ENCODE results near the gene CD72. TPM values are rescaled to one million over a fixed set of nuclear protein-coding genes. Genes with fewer than 3 reads are reported as not detected.
"Not testable (repeated sequence)": the region's sequence is repeated elsewhere in the genome, so short reads cannot be mapped to it uniquely, and the experiment has no call there.

The CD72 gene
- polyA plus RNA-seq, 5 donors: 2.5 to 3.9 (median 3.4) TPM

DNA sequence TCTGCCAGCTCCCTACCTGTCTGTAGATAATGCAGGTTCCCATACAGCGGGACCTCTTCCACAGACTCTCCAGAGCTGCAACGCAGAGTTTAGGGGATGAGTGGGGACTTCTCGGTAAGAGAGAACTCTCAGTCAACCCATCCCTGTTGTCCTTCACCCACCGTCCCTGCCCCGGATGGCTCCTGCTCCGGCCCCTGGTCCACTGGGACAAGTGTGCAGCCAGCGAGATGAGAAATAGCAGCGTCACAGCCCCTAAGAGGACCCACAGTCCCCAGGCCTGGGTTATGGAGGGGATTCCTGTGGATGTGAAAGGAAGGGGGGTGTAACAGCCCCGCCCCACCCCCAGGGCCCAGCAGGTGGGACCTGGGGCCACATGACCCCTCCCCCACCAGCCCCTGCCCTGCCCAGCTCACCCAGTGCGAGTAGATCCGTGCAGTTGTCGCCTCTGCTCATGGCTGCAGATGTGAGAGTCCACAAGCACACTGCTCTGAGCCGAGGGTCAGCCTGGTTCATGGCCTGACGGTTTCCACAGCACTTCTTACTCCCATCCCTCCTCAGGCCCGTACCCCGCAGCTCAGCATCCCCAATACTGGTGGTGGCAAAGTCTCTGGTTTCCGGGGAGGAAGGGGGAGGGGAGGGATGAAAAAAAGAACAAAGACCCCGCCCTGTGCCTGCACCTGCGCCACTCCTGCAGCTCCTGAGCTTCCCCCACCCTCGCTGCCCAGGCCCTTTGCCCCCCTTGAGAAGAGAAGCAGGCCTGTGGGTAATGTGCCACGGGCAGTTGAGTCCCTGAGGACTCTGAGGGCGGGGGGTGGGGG, 32.3 kb upstream of the CD72 start, which contains the start of gene SIT1:
SIT1 (minus strand) TSS at position 591 of the 818 bp plus-strand sequence; CDS start at position 513, 78 bp downstream.
- no peak for DNase-seq

DNA sequence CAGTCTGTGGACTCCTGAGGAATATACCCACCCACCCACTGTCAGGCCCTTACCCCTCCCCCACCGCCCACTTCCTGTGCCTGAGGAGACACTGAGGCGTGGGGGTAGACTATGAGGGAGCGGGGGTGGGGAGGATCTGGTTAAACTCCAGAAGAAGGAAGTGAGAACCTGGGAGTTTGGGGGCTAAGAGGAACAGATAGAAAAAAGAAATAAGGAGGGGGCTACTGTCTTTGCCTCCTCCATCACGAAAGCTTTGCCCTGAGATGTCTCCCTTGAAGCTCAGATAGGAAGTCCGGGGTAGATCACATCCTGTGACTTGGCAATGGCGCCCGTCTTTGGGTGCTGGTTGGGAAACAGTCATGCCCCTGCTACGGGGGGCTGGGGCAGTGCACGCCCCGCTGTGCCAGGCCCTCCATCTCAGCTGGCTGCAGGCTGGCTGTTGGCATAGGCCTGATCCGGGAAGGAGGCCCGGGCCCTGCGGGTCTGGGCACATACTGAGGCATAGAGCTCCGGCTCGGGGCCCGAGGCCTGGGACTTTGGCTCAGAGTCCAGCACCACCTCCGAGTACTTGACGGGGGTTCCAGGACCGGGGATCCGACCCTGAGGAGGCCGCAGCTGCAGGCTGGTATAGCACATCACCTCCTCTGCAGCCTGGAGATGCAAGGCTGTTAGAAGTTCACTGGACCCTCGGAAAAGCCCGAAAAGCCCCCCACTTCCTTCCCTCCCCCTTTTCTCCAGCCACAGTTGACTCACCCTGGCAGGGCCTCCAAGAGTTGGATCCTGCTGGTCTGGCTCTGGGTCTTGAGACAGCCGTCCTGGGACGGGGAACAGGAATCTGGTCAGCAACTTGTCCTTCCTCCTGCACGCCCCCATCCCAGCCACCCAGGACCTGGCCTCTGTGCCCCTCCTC, 31.5 kb upstream of the CD72 start:
- DNase-seq: no peak

DNA sequence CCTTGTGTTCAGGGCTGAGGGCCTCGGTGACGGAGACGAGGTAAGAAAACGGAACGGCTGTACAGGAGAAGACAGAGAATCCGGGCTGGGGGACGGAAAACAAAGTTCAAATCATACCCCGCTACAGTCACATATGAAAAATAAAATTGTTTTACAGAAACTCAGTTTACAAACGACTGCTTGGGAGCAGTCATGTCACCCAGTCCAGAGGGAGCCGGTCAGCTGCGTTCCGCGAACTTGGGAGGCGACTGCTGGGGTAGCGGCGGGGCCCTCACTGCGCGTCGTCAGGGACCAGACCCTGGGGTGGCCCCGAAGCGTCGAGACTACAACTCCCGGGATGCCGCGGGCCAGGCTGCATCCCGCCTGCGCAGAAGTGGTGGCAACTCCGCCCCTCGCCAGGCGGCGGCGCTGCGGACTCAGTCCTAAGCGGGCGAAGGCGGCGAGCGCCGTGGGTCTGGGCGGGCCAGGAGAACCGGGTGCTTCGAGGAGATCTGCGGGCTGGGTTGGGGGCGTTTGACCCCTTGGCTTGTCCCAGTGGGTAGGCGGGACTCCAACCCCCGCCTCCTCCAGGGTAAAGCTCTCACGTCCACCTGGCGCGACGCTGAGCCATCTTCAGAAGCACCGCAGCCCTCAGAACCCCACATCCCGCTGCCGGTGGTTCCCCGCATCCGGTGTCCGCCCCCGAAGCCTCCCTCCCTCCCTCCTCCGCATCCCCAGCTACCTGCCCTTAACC, 28.5 kb upstream of the CD72 start:
- DNase-seq: peak; percentile 95 to 96

DNA sequence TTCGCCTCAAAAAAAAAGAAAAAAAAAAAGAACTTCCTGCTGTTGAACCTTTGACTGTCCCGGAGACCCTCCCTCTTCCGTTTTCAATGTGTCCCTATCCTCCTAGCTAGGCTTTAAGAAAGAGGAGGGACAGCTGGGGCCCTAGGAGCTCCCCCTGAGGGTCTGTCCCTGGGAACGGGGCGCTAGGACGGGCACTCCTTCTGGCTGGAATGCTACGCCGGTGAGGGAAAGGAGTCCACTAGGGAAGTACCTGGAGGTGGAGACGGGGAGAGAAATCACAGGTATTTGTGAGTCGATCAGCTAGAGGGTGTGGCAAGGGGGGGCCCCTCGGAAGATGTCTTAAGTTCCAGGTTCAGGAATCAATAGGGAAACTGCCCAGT, 27.9 kb upstream of the CD72 start:
- no peak for DNase-seq

DNA sequence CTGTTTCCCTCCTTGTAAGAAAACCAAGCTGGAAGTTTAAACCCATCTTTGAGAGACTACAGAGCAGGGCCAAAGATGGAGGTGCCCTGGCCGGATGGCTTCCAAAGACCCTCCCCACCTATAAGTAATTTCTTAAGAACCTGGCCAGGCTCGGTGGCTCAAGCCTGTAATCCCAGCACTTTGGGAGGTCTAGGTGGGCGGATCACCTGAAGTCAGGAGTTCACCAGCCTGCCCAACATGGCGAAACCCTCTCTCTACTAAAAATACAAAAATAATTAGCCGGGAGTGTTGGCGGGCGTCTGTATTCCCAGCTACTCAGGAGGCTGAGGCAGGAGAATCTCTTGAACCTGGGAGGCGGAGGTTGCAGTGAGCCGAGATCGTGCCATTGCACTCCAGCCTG, 27.5 kb upstream of the CD72 start:
- not testable (repeated sequence) for DNase-seq

DNA sequence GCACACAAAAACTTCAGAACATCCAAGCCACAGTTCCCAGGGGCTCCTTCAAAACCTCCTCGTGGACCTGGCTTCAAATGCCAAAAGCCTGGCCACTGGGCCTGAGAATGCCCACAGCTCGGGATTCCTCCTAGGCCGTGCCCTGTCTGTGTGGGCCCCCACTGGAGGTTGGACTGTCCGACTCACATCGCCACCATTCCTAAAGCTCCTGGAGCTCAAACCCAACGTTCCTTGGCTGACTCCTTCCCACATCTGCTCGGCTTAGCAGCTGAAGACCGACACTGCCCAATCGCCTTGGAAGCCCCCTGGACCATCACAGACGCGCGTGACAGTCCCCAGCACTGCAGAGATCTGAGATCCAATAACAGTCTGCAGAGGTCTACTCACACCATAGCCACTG, 24.8 kb upstream of the CD72 start:
- DNase-seq: no peak

DNA sequence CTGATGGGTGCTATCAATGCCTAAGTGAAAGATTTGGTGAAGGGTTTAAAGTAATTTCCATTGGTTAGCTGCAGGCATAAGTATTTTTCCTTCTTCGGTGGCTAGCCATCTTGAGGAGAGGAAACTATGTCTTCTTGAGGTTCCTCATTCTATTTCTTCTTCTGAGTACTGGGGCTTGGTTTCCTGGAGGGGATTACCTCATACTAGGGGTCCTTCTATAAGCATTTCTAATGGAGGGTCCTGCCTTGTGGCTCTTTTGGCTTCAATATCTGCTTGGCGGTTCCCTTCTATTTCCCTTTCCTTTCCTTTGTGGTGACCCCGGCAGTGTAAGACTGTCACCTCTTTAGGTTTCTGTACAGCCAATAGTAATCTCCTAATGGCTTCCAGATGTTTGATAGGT, 23.3 kb upstream of the CD72 start:
- not testable (repeated sequence) for DNase-seq

DNA sequence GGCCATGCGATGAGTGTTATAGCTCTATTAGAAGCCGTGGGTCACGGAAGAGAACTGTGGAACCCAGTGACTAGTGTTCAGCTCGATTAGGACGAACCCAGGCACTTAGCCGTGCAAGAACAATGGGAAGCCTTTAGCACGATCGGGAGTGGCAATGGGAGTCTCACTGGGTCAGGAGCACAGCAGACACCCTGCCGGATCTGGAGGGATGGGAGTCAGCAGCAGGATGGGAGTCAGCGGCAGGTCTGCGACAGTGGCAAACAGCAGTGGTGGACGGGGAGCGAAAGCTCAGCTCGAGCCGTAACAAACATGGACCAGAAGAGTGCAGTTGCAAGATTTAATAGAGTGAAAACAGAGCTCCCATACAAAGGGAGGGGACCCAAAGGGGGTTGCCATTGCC, 22.2 kb upstream of the CD72 start:
- not testable (repeated sequence) for DNase-seq

DNA sequence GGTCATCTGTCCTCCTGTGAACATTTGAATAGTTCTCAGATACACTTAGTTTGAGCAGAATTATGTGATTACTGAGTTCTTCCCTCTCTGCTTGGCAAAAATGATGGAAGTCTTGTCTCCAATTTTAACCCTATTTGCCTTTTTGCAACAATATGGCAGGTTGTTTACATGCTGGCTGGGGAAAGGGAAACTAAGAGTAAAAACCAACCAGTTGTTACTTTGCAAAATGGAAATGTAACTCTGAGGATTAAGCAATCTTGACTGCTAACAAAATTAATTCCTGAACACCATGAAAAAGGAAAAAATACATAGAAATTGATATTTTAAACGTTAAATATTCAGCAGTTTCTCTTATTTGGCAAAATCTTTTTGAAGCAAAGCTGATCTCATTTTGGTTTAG, 21.4 kb upstream of the CD72 start:
- no peak for DNase-seq

DNA sequence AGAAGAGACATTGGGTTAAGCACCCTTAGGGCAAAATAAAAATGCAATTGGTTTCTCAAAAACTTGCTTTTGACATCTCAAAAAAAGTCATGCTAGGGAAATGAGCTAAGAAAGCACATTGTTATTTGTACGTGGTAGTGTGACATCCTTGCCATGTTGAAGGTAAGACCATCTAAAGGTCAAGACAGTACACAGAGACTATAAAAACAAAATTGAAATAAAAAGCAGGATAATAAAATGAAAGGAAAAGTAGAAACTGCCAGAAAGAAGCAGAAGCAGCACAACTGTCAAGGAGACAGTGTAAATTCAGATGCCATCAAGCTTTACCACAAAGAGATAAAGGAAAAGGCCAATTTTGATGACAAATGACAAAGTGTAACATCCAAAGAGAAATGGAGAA, 21.0 kb upstream of the CD72 start:
- not testable (repeated sequence) for DNase-seq

DNA sequence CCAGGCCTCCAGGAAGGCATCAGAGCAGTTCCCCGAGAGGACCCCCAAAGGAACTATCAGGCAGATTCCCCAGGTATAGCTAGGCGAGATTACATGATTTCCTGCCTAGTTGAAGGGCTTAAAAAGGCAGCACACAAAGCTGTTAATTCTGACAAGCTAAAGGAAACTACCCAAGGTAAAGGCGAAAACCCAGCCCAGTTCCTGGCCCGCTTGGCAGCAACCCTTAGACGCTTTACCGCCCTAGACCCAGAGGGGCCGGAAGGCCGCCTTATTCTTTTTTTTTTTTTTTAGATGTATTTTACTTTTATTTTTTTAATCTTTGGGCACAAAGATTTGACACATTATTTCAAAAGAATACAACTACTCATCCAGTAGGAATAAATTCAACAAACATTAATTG, 20.5 kb upstream of the CD72 start:
- not testable (repeated sequence) for DNase-seq

DNA sequence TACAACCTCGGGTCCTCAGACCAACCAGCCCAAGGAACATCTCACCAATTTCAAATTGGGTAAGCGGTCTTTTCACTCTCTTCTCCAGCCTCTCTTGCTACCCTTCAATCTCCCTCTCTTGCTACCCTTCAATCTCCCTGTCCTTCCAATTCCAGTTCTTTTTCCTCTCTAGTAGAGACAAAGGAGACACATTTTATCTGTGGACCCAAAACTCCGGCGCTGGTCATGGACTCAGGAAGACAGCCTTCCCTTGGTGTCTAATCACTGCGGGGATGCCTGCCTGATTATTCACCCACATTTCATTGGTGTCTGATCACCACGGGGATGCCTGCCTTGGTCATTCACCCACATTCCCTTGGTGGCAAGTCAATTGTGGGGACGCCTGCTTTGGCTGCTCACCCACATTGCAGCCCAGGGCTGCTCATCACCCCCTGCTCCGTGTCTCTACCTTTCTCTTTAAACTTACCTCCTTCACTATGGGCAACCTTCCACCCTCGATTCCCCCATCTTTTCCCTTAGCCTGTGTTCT, 19.3 kb upstream of the CD72 start:
- DNase-seq: not testable (repeated sequence)

DNA sequence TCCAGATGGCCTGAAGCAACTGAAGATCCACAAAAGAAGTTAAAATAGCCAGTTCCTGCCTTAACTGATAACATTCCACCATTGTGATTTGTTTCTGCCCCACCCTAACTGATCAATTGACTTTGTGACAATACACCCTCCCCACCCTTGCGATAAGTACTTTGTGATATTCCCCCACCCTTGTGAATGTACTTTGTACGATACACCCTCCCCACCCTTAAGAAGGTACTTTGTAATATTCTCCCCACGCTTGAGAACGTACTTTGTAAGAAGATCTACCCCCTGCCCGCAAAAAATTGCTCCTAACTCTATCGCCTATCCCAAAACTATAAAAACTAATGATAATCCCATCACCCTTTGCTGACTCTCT, 18.6 kb upstream of the CD72 start:
- not testable (repeated sequence) for DNase-seq

DNA sequence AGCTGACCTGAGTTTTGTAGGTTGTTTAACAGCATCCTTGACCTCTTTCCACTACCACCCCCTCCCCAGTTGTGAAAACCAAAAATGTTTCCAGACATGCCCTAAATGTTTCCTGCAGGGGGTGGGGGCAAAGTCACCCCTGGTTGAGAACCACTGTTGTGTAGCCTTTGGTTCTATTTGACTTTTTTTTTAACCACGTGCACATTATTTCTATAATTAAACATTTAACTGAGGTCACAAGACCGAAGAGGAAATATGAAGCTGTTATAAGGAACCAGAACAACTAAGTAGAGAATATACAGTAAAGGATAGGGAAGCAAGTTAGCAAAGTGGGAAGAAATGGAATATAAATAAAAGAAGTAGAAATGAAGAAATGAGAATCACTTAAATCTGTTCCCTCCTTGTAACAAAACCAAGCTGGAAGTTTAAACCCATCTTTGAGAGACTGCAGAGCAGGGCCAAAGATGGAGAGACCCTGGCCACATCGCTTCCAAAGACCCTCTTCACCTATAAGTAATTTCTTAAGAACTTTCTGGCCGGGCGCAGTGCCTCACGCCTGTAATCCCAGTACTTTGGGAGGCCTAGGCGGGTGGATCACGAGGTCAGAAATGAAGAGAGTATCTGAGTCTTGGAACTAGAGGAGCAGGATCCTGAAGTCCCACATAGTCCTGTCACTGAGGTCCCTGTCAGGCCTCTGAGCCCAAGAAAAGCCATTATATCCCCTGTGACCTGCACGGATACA, 18.1 kb upstream of the CD72 start:
- DNase-seq: no peak

DNA sequence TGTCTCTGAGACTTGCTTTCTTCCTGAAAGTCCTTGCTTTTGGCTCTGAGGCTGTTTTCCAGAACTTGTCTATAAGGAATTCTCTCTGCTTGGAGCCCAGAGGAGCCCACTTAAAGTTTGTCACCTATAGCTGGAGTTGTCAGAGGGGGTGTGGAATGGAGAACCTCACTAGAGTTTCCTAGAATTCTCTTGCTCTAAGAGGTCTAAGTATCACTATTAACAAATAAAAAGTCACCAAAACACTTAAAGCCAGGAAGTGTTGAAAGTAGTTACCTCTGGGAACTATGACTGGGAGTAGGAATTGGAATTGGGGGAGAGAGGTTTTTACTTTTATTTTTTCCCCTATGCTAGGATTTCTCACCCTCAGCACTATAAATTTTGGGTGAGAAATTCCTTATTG, 17.5 kb upstream of the CD72 start:
- no peak for DNase-seq

DNA sequence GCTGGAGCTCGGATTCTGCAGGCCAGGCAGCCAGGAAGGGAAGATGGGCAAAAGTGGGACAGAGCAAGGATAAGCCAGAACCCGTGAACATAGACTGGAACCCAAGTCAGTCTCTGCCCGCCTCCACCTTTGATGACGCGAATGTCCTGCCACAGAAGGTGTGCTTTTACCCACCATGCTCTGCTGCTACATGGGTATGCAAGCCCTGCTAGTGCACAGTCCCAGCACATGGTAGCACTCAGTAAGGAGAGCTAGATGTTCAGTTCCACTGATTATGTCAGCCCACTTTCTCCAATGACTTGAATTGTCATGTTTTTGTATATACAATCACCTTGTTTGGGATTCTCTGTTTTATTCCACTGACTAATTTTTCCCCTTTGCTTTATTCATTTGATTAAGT, 11.4 kb upstream of the CD72 start:
- no peak for DNase-seq

DNA sequence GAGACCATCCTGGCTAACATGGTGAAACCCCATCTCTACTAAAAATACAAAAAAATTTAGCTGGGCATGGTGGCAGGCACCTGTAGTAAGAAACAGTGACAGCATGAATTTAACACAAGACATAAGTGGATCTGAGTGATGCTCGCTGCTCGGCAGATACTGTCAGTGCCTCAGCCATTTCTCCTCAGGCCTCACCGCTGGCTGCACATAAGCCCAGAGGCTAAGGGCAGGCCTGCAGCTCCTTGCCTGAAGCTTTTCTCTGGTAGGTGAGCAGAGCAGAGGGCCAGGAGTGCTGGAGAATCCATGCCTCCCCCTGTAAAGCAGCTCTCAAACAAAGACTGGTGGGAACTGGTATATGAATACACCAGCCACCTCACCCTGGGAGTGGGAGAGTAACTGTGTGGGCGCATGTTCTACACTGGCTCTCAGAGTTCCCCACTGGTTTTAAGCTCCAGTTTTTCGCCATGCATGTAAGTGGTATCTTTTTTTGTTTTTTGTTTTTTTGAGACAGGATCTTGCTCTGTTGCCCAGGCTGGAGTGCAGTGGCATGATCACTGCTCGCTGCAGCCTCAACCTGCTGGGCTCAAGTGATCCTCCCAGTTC, 10.3 kb upstream of the CD72 start:
- no peak for DNase-seq

DNA sequence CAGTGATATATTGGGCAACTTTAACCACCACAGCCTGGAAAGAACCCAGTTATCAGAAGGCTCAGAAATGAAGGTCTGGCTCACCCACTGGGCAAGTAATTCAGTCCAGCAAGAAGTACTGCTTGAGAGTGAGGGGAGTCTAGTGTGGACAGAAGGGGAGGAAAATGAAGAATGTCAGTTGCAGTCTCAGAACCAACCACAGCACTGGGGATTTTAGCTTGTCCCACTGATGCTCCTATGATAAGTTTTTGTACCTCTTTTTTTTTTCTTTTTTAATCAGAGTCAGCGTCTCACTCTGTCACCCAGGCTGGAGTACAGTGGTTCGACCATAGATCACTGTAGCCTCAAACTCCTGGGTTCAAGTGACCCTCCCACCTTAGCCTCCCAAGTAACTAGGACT, 9.4 kb upstream of the CD72 start:
- no peak for DNase-seq

DNA sequence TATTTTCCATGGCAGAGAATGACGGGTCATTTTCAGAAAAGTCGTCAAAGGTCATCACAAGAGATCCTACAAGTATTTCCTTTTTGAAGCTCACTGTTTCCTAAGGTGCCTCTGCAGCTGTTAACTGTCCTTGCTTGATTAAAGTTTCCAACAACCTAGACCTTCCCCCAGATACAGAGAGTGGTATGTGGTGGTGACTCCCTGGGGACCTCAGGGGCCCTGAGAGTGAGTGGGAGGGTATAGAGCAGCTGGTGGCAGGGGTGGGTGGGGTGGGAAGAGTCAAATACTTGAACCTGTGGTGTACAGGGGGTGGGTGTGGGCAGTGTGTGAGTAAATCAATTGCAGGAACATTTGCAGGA, 1.6 kb upstream of the CD72 start:
- DNase-seq: no peak

DNA sequence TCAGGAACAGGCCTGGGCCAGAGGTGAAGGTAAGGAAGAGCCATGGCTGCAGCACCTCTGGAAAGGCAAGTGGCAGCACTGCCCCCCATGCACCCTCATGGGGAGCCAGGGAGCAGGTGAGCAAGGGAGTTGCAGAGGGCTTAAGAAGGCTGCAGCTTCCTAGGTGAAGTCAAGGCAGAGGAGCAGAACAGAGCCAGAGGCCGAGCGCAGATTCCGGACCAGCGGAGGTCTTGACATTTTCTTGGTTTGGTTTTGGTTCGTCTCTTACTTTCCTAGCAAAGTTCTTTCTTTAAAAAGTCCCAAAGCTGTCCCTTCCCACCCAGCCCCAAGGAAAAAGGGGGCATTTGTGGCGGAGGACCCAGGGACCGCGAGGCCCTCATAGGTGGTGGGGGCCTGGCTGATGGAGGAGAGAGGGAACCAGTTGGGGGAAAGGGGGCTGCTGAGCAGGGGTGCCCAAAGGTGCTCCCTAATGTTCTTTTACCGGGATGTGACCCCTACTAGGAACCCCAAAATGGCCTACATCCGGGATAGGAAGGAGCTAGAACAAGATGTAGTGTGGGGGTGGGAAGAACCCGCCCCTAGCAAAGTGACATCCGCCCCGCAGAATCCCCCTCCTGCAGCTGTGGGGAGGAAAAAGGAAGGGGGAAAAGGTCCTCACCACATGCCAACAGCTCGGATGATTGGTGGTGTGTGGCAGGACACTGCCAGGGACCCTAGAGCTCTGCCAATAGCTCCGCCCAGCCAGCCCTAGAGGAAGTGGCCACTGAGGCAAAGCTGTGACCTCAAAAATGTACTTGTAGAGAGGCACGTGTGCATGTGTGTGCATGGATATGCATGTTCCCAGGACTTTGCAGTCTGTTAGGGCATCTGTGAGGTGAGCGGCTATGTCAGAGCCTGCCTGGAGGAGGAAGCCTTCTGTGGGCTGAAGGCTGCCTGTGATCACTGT, 914 bp upstream of the CD72 start:
- no peak for DNase-seq

All from right lung (tissue), 5 donors.